Breast epithelium (tissue), 4 donors: ENCODE measurements around the gene TTC28. TPM values are rescaled to one million over a fixed set of nuclear protein-coding genes. Genes with fewer than 3 reads are reported as not detected.

Source experiments
- DNase-seq, 2 donors: peaks; one replicate each; pipeline ENCODE4 v3.0.0-alpha.2; 2019; ENCODE audit warnings: low spot score in 2 of 2
- H3K27ac ChIP-seq, 2 donors: fragments of 200-600 bp; sonication (generic) in 1 of 2; one replicate each; pipeline ENCODE4 v1.5.1; 2016 to 2019; ENCODE audit warnings: mild to moderate bottlenecking in 1 of 2
- H3K27me3 ChIP-seq, 2 donors: fragments of 200-600 bp; sonication (generic) in 1 of 2; one replicate each; pipeline versions ENCODE4 v1.5.1 to v1.6.0; 2017 to 2019; ENCODE audit warnings: control low read depth in 1 of 2, mild to moderate bottlenecking in 1 of 2
- H3K36me3 ChIP-seq: fragments of 200-600 bp; one replicate; pipeline ENCODE4 v1.5.1; 2019
- H3K4me1 ChIP-seq, 2 donors: fragments of 200-600 bp; sonication (generic); one replicate each; pipeline ENCODE4 v1.5.1; 2016 to 2019; ENCODE audit warnings: control low read depth in 1 of 2
- H3K4me3 ChIP-seq, 3 donors: fragments of 200-600 bp; sonication (generic); 1 replicate in 2 of 3; 2 replicates in 1 of 3; pipeline ENCODE4 v1.5.1; 2016 to 2019; ENCODE audit warnings: mild to moderate bottlenecking in 3 of 3, moderate library complexity in 2 of 3
- H3K9me3 ChIP-seq, 2 donors: fragments of 200-600 bp; sonication (generic) in 1 of 2; one replicate each; pipeline ENCODE4 v1.5.1; 2016 to 2019; ENCODE audit warnings: control low read depth in 1 of 2
- POLR2A ChIP-seq: fragments of 450-650 bp; IDR thresholded peaks from one replicate; pipeline ENCODE4 v1.6.1; 2016; ENCODE audit warnings: antibody characterized with exemption, mild to moderate bottlenecking, moderate library complexity
- POLR2AphosphoS5 ChIP-seq, 3 donors: sonication (generic); formaldehyde crosslinking; IDR thresholded peaks; one replicate each; pipeline ENCODE4 v1.6.1; 2017; ENCODE audit warnings: antibody characterized with exemption in 3 of 3
- intact Hi-C: fragments of 100-400 bp; cut with DNase I; formaldehyde crosslinking; loops from one replicate; pipeline ENCODE4 v1.15.1; 2023; ENCODE audit warnings: low total_unique reads
- total RNA-seq, 3 donors: library from RNA; depleted of rRNA; stranded (reverse); fragments of >200 nt; gene quantifications; one replicate each; pipeline ENCODE4 v1.1.0, GENCODE V29; 2016
- TF ChIP-seq, protein P1 (sequence below), 3 donors: fragments of 450-650 bp; IDR thresholded peaks; one replicate each; pipeline ENCODE4 v1.5.1; 2016 to 2017; ENCODE audit warnings: antibody characterized with exemption in 3 of 3, mild to moderate bottlenecking in 3 of 3, moderate library complexity in 3 of 3

The TTC28 gene
- total RNA-seq, 3 donors from 2014 or later = 33.5 to 43.3 (median 40.2) TPM

DNA sequence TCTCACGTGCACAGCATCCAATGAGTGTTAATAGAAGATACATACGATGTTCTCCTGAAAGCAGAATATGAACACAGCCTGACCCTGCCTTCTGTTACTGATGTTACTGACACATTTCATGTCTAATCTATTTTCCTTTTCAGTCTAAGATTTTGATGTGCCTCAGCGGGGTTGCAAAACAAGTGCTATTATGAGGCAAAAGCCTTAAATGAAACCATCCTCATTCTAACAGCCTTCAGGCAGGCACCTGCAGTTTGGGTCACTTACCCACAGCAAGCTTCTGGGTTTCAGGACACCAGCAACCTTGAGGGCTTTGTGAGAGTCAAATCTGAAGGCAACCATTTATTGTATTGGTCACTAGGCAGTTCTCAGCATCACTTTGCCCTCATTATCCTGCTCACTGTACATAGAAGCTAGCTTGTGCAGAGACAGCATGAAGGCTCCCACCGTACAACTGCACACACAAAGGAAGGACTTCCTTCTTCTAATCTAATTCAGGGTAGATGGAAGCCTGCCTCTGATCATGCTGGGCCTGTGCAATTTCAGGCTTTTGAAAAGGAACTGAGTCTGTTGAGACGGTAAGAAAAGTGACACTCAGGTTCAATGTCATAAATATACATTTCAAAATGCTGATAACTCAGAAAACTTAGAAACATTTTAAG lies 577.4 kb downstream of the TTC28 start:
- Histone ChIP-seq H3K4me1 (no peaks in the 10 kb centered on the region), H3K27me3 (no peaks in the 10 kb centered on the region), H3K27ac (no peak overlapping the region), H3K9me3 (no peaks in the 10 kb centered on the region), H3K4me3 (no peak overlapping the region), H3K36me3 (no peaks in the 10 kb centered on the region)
- DNase-seq = no peak
- TF ChIP-seq POLR2A = no peak
- TF ChIP-seq, protein P1, sequence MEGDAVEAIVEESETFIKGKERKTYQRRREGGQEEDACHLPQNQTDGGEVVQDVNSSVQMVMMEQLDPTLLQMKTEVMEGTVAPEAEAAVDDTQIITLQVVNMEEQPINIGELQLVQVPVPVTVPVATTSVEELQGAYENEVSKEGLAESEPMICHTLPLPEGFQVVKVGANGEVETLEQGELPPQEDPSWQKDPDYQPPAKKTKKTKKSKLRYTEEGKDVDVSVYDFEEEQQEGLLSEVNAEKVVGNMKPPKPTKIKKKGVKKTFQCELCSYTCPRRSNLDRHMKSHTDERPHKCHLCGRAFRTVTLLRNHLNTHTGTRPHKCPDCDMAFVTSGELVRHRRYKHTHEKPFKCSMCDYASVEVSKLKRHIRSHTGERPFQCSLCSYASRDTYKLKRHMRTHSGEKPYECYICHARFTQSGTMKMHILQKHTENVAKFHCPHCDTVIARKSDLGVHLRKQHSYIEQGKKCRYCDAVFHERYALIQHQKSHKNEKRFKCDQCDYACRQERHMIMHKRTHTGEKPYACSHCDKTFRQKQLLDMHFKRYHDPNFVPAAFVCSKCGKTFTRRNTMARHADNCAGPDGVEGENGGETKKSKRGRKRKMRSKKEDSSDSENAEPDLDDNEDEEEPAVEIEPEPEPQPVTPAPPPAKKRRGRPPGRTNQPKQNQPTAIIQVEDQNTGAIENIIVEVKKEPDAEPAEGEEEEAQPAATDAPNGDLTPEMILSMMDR (IDR thresholded peaks at IDR 0.05) = no peak
- TF ChIP-seq POLR2AphosphoS5 (IDR thresholded peaks at IDR 0.05) = no peak
- intact Hi-C loops = no loop called here

DNA sequence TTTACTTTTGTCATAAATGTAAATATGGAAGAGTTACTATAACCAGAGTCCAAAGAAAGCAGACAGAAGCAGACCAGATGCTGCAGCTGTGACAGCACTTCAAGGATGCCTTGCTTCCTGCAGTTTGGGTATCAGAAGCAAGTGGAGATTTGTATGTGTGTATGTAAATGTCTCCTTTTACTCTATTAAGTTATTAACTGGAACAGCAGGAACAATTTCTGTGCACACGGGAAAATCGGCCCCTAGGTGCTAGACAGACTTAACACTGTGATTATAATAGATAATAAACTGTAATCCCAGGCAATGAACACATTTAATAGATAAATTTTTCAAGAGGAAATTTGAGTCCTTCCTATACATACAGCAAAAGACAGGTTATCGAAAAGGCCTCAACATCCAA lies 582.0 kb downstream of the TTC28 start:
- Histone ChIP-seq H3K4me1 (no peaks in the 10 kb centered on the region), H3K27me3 (no peaks in the 10 kb centered on the region), H3K9me3 (no peaks in the 10 kb centered on the region), H3K36me3 (no peaks in the 10 kb centered on the region), H3K27ac (no peak overlapping the region), H3K4me3 (no peak overlapping the region)
- no peak for DNase-seq
- TF ChIP-seq POLR2AphosphoS5 (IDR thresholded peaks at IDR 0.05) (no peak), POLR2A (no peak)
- TF ChIP-seq, protein P1 (IDR thresholded peaks at IDR 0.05) = no peak
- intact Hi-C loops = no loop called here

DNA sequence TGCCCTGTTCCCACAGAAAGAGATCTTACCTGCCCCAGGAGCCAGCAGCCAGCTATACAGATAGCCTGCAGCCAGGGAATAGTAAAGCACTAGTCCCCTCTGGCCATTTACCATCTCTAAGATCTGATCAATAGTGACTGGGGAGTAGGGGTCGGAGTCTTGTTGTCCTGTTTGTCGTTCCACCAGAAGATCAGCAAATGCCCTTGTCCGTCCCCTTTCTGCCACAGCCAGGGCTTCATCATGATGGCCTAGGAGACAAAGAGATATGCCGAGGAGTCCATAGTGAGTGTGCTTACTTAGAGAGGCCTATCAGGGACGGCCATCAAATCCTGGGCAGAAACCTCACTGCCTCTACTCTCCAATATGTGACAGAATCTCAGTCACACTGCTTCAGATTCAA lies 583.5 kb downstream of the TTC28 start:
- TF ChIP-seq, protein P1 (IDR thresholded peaks at IDR 0.05) = no peak
- TF ChIP-seq POLR2A = no peak
- H3K9me3 ChIP-seq = no peaks in the 10 kb centered on the region
- H3K36me3 ChIP-seq = no peaks in the 10 kb centered on the region
- H3K4me1 ChIP-seq = no peaks in the 10 kb centered on the region
- H3K27me3 ChIP-seq = no peaks in the 10 kb centered on the region
- no peak for DNase-seq
- intact Hi-C loops = no loop called here
- no peak overlapping the region for H3K4me3 ChIP-seq
- H3K27ac ChIP-seq = no peak overlapping the region

DNA sequence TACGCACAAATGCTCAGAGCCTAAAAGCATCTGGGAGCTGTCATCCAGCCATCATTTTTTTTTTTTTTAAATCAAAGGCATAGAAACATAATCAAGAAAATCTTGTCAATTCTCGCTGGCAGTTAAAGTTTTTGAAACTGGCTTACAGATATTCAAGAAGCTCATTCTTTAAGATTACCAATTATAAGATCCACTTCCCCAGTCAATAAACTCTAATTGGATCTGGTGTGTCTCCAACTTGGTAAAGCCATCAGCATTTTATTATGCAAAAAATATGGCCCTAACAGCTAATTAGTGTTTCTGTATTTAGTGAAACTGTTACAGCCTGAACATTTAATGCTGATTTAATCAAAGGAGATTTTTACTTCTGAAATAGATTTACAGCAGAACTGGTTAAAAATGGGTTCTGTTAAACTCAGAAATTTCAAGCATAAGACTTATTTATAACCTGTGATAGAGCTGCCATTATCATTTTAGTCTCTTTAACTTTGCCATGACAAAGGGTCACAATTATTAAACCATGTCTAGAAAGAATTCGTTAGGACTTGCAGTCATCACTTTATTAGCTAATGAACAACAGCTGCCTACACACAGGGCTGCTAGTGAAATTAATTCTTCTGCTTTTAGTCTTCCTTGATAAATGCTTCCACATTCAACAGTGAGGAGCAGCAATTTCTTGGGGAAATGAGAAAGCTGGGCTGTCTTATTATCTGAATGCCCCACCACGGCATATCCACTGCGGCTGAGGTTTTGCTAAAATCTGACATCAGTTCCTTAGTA lies 584.1 kb downstream of the TTC28 start:
- H3K36me3 ChIP-seq = no peaks in the 10 kb centered on the region
- intact Hi-C loops = no loop called here

DNA sequence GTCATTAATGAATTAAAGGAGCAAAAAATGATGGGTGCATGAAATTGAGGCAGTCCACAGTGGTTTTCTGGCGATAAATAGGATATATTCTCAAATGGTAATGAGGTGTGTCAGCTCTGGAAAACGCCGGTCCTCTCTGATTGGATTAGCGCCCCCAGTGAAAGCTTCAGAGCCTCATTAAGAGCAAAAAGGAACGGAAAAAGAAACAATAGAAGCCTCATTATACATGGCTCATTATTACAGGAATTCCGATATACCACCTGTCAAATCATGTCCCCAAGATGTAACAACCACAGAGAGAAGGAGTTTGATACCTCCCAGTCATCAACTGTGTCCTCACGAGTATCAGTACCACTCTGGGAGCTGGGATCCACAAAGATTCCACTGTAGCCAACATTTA lies 584.9 kb downstream of the TTC28 start:
- Histone ChIP-seq H3K36me3 (no peaks in the 10 kb centered on the region), H3K4me1 (no peaks in the 10 kb centered on the region), H3K27me3 (no peaks in the 10 kb centered on the region), H3K4me3 (no peak overlapping the region), H3K27ac (no peak overlapping the region), H3K9me3 (no peaks in the 10 kb centered on the region)
- intact Hi-C loops = no loop called here
- TF ChIP-seq, protein P1 (IDR thresholded peaks at IDR 0.05) = no peak
- no peak for TF ChIP-seq POLR2AphosphoS5 (IDR thresholded peaks at IDR 0.05)
- TF ChIP-seq POLR2A = no peak
- DNase-seq = no peak

More for the DNA sequence above, 584.1 kb downstream of the TTC28 start:
- Histone ChIP-seq H3K27me3 (no peaks in the 10 kb centered on the region), H3K4me3 (no peak overlapping the region), H3K9me3 (no peaks in the 10 kb centered on the region), H3K27ac (no peak overlapping the region), H3K4me1 (no peaks in the 10 kb centered on the region)
- TF ChIP-seq POLR2A (no peak), POLR2AphosphoS5 (IDR thresholded peaks at IDR 0.05) (no peak)
- TF ChIP-seq, protein P1 (IDR thresholded peaks at IDR 0.05) = no peak
- no peak for DNase-seq
